Measurements from ENCODE around the gene GSC. TPM values are rescaled to one million over a fixed set of nuclear protein-coding genes. Genes with fewer than 3 reads are reported as not detected.
A peak's percentile ranks its signal among the peaks of the same experiment; 100 is the strongest.

The GSC gene
- polyA plus RNA-seq, 1 donor (not counting 4 experiments of a cell fraction or from before 2014, with no cell fraction given): not detected

GRCh38 chr14:94768141-94768520 is 1.8 kb downstream of the GSC start:
- Histone ChIP-seq H3K4me2 (ENCODE audit: control insufficient read depth, extremely low read depth, insufficient read depth, low read depth, low read length) (peak overlapping the region; percentile 62), H3K9me3 (ENCODE audit: control insufficient read depth, low read depth, low read length) (peaks cover 2% of the 10 kb centered on the region), H3K9ac (ENCODE audit: control insufficient read depth, extremely low read depth, insufficient read depth, low read length) (no peak overlapping the region), H4K20me1 (ENCODE audit: control insufficient read depth, extremely low read depth, insufficient read depth, low read length) (no peaks in the 10 kb centered on the region), H3K4me1 (ENCODE audit: control insufficient read depth, extremely low read depth, insufficient read depth, low read length) (peaks cover 7% of the 10 kb centered on the region), H3K79me2 (ENCODE audit: control insufficient read depth, insufficient read depth, low read length) (no peaks in the 10 kb centered on the region), H3K27ac (ENCODE audit: control insufficient read depth, insufficient read depth, low read length) (no peak overlapping the region), H3K9me1 (ENCODE audit: control insufficient read depth, extremely low read depth, insufficient read depth, low read length) (no peaks in the 10 kb centered on the region), H2AFZ (ENCODE audit: control insufficient read depth, low read length) (no peak overlapping the region), H3K4me3 (ENCODE audit: control insufficient read depth in 2 of 3, extremely low read depth in 1 of 3, insufficient read depth in 2 of 3, low read depth in 1 of 3, low read length in 3 of 3) (no peak overlapping the region), H3K27me3 (ENCODE audit: control insufficient read depth, extremely low read depth, insufficient read depth, low read length) (peaks cover 68% of the 10 kb centered on the region), H3K36me3 (ENCODE audit: control insufficient read depth in 2 of 2, extremely low read depth in 1 of 2, insufficient read depth in 2 of 2, low read length in 2 of 2) (no peaks in the 10 kb centered on the region)
- dilution Hi-C loops (cut with MboI; ENCODE audit: extremely low pct_ligation_motif_present, low sequenced_read_pairs): no loop called here
- DNase-seq (ENCODE audit: low read depth, low spot score): no peak
- no peak for FAIRE-seq
- TF ChIP-seq EZH2 (IDR thresholded peaks at IDR 0.05; ENCODE audit: low read length) (no peak), CTCF (optimal IDR thresholded peaks at IDR 0.05 in 1 of 3, IDR thresholded peaks at IDR 0.05 in 1 of 3, conservative IDR thresholded peaks at IDR 0.05 in 1 of 3; ENCODE audit: extremely low read depth in 1 of 3, insufficient read depth in 2 of 3, low read length in 3 of 3) (no peak)

GRCh38 chr14:94767321-94767878 is 2.5 kb downstream of the GSC start:
- Histone ChIP-seq H3K9me3 (ENCODE audit: control insufficient read depth, low read depth, low read length) (no peaks in the 10 kb centered on the region), H3K36me3 (ENCODE audit: control insufficient read depth in 2 of 2, extremely low read depth in 1 of 2, insufficient read depth in 2 of 2, low read length in 2 of 2) (no peaks in the 10 kb centered on the region), H3K9me1 (ENCODE audit: control insufficient read depth, extremely low read depth, insufficient read depth, low read length) (no peaks in the 10 kb centered on the region), H3K79me2 (ENCODE audit: control insufficient read depth, insufficient read depth, low read length) (no peaks in the 10 kb centered on the region), H3K4me1 (ENCODE audit: control insufficient read depth, extremely low read depth, insufficient read depth, low read length) (peaks cover 7% of the 10 kb centered on the region), H3K4me3 (ENCODE audit: control insufficient read depth in 2 of 3, extremely low read depth in 1 of 3, insufficient read depth in 2 of 3, low read depth in 1 of 3, low read length in 3 of 3) (no peak overlapping the region), H4K20me1 (ENCODE audit: control insufficient read depth, extremely low read depth, insufficient read depth, low read length) (no peaks in the 10 kb centered on the region), H3K9ac (ENCODE audit: control insufficient read depth, extremely low read depth, insufficient read depth, low read length) (no peak overlapping the region), H3K27me3 (ENCODE audit: control insufficient read depth, extremely low read depth, insufficient read depth, low read length) (peaks cover 61% of the 10 kb centered on the region), H3K4me2 (ENCODE audit: control insufficient read depth, extremely low read depth, insufficient read depth, low read depth, low read length) (no peak overlapping the region), H2AFZ (ENCODE audit: control insufficient read depth, low read length) (no peak overlapping the region), H3K27ac (ENCODE audit: control insufficient read depth, insufficient read depth, low read length) (no peak overlapping the region)
- DNase-seq (ENCODE audit: low read depth, low spot score): no peak
- dilution Hi-C loops (cut with MboI; ENCODE audit: extremely low pct_ligation_motif_present, low sequenced_read_pairs): no loop called here
- FAIRE-seq: no peak
- no peak for TF ChIP-seq CTCF (optimal IDR thresholded peaks at IDR 0.05 in 1 of 3, IDR thresholded peaks at IDR 0.05 in 1 of 3, conservative IDR thresholded peaks at IDR 0.05 in 1 of 3; ENCODE audit: extremely low read depth in 1 of 3, insufficient read depth in 2 of 3, low read length in 3 of 3)
- peak; percentile 32 for TF ChIP-seq EZH2 (IDR thresholded peaks at IDR 0.05; ENCODE audit: low read length)

Data from keratinocyte (primary cell).